Measurements from ENCODE around the gene SRPX.
A peak's percentile ranks its signal among the peaks of the same experiment; 100 is the strongest.

Gene SRPX

GRCh38 chrX:38105216-38105725 is 115.4 kb downstream of the SRPX start:
- DNase-seq, result peak in 1 of 2 experiments; percentile 2
- TF ChIP-seq GATA1 (IDR thresholded peaks at IDR 0.05; ENCODE audit: low read depth, low read length) (no peak), POLR2A (IDR thresholded peaks at IDR 0.05; ENCODE audit: low read length) (no peak)

- TF ChIP-seq POLR2A (IDR thresholded peaks at IDR 0.05; ENCODE audit: low read length) (no peak), GATA1 (IDR thresholded peaks at IDR 0.05; ENCODE audit: low read depth, low read length) (no peak)
- DNase-seq, result no peak
Observed at GRCh38 chrX:38103857-38104812, 116.5 kb downstream of the SRPX start.

GRCh38 chrX:38102875-38103274 is 117.8 kb downstream of the SRPX start:
- DNase-seq, result no peak
- TF ChIP-seq GATA1 (IDR thresholded peaks at IDR 0.05; ENCODE audit: low read depth, low read length) (no peak), POLR2A (IDR thresholded peaks at IDR 0.05; ENCODE audit: low read length) (no peak)

GRCh38 chrX:38102240-38102639 is 118.4 kb downstream of the SRPX start:
- no peak for DNase-seq
- no peak for TF ChIP-seq GATA1 (IDR thresholded peaks at IDR 0.05; ENCODE audit: low read depth, low read length)
- TF ChIP-seq POLR2A (IDR thresholded peaks at IDR 0.05; ENCODE audit: low read length), result no peak

GRCh38 chrX:38099688-38100087 is 121.0 kb downstream of the SRPX start:
- TF ChIP-seq GATA1 (IDR thresholded peaks at IDR 0.05; ENCODE audit: low read depth, low read length) (no peak), POLR2A (IDR thresholded peaks at IDR 0.05; ENCODE audit: low read length) (no peak)
- no peak for DNase-seq
